Activated CD4-positive, alpha-beta T cell treated with anti-CD3 and anti-CD28 coated beads, Interleukin-2, amount 10 ng/mL, durations not matched to agents 24 days and 14 days (primary cell): ENCODE results near the gene SNAPC3. TPM values are rescaled to one million over a fixed set of nuclear protein-coding genes. Genes with fewer than 3 reads are reported as not detected.
"Not testable (repeated sequence)": the region's sequence is repeated elsewhere in the genome, so short reads cannot be mapped to it uniquely, and the experiment has no call there.

Experiments used
- DNase-seq: peaks from one replicate; pipeline ENCODE4 v3.0.0; 2022
- H3K27ac Mint-ChIP-seq: one replicate; pipeline ENCODE4 v1.8.0; 2022; ENCODE audit warnings: mild to moderate bottlenecking, mixed read lengths
- H3K27me3 Mint-ChIP-seq: one replicate; pipeline ENCODE4 v1.8.0; 2022; ENCODE audit warnings: mixed read lengths
- H3K36me3 Mint-ChIP-seq: one replicate; pipeline ENCODE4 v1.8.0; 2022; ENCODE audit warnings: low read depth, mild to moderate bottlenecking, mixed read lengths
- H3K4me1 Mint-ChIP-seq: one replicate; pipeline ENCODE4 v1.8.0; 2021; ENCODE audit warnings: mixed read lengths
- H3K4me3 Mint-ChIP-seq: one replicate; pipeline ENCODE4 v1.8.0; 2022; ENCODE audit warnings: mild to moderate bottlenecking, moderate library complexity, mixed read lengths
- H3K9me3 Mint-ChIP-seq: one replicate; pipeline ENCODE4 v1.8.0; 2021; ENCODE audit warnings: mixed read lengths
- intact Hi-C: fragments of 100-400 bp; cut with micrococcal nuclease; formaldehyde crosslinking; loops from one replicate; pipeline ENCODE4 v1.15.1; 2023
- total RNA-seq: library from RNA; stranded (reverse); gene quantifications from 2 replicates; pipeline ENCODE4 v1.2.3, GENCODE V29; 2022

Gene SNAPC3
- total RNA-seq, 1 donor from 2014 or later, result 31.7 TPM

DNA sequence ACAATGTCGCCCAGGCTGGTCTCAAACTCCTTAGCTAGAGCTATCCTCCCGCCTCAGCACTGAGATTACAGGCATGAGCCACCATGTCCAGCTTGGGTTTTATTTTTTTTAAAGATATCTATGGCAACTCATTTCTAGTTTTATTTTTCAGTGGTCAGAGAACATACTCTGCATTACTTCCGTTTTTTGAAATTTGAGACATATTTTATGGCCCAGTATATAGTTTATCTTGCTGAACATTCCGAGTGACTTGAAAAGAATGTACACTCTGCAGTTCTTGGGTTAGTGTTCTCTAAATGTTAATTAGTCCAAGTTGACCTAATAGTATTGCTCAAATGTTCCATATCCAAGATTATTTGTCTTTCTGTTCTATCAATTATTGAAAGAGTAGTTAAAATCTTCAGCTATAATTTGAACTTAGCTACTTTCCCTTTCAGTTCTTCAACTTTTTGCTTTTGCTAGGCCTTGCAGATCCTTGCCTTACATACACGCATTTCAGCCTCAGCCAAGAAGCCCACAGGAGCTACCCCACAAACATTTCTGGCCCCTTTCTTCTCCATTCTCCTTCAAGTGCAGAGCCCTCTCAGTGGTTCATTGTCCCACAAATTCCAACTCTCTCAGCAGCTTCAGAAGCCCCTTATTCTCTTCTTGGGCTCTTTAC, 22.3 kb upstream of the SNAPC3 start:
- Mint-ChIP-seq H3K36me3 (no peaks in the 10 kb centered on the region), H3K4me1 (no peaks in the 10 kb centered on the region), H3K27me3 (peaks cover 3% of the 10 kb centered on the region), H3K9me3 (peaks cover 8% of the 10 kb centered on the region), H3K4me3 (no peak overlapping the region), H3K27ac (no peak overlapping the region)
- no peak for DNase-seq
- intact Hi-C loops, result no loop called here

DNA sequence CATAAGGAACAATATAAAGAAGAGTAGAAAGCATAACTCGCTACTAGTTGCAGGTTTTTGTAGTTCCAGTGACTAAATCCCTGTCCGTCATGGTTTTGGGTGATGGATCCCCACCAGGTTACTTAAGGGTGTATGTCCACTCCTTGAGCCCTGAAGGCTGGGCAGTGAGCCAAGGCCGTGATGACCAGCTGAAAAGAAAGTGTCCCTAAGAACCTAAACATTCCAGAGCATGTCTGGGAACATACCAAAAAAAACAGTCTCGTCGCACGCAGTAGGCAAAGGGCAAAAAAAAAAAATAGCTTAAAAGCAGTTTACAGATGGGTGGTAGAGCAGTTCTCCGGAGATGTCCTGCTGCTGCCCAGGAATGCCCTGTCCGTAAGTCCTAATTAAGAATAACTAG, 21.4 kb upstream of the SNAPC3 start:
- Mint-ChIP-seq H3K4me1 (no peaks in the 10 kb centered on the region), H3K4me3 (no peak overlapping the region), H3K36me3 (no peaks in the 10 kb centered on the region), H3K9me3 (peaks cover 9% of the 10 kb centered on the region), H3K27ac (no peak overlapping the region), H3K27me3 (peaks cover 3% of the 10 kb centered on the region)
- no peak for DNase-seq
- intact Hi-C loops, result no loop called here

DNA sequence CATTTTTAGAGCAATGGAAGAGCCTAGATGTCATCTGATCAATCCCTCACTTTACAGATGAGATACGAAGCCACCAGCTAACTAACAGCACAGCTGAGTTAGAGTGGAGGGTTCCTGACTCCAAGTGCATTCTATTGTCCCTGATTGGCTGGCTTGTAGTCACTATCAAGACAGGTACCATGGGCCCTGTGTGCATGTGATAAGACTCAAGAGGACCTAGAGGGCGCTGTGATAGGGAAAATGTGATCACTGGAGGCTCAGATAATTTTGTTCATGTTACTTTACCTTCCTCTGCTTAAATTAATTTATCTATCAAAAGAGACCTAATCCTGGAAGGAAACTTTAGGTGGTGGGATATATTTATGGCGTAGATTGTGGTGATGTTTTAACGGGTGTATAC, 19.5 kb upstream of the SNAPC3 start:
- Mint-ChIP-seq H3K4me1 (no peaks in the 10 kb centered on the region), H3K4me3 (no peak overlapping the region), H3K27ac (no peak overlapping the region), H3K9me3 (peaks cover 9% of the 10 kb centered on the region), H3K36me3 (no peaks in the 10 kb centered on the region), H3K27me3 (peaks cover 3% of the 10 kb centered on the region)
- intact Hi-C loops, result no loop called here
- no peak for DNase-seq

DNA sequence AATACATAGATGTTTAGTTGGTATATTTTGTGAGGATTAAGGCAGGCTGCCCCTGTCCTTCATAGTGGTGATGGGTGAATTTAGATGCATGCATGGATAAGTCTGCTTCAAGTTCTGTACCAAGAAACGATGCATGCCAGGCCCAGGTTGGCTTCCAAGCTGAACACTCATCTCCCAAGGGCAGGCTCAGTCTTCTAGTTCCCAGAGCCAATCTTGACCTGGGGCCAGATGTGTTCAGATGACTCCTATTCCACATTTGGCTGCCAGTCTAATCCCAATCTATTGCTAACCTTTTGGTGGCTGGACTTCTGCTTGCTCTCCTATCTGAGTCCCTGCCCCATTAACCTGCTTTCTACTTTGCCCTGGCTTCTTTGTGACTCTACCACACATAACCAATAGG, 18.5 kb upstream of the SNAPC3 start:
- peaks cover 9% of the 10 kb centered on the region for H3K9me3 Mint-ChIP-seq
- H3K36me3 Mint-ChIP-seq, result no peaks in the 10 kb centered on the region
- H3K27me3 Mint-ChIP-seq, result peaks cover 3% of the 10 kb centered on the region
- no peaks in the 10 kb centered on the region for H3K4me1 Mint-ChIP-seq
- no peak for DNase-seq
- no peak overlapping the region for H3K27ac Mint-ChIP-seq
- intact Hi-C loops, result no loop called here
- H3K4me3 Mint-ChIP-seq, result no peak overlapping the region

DNA sequence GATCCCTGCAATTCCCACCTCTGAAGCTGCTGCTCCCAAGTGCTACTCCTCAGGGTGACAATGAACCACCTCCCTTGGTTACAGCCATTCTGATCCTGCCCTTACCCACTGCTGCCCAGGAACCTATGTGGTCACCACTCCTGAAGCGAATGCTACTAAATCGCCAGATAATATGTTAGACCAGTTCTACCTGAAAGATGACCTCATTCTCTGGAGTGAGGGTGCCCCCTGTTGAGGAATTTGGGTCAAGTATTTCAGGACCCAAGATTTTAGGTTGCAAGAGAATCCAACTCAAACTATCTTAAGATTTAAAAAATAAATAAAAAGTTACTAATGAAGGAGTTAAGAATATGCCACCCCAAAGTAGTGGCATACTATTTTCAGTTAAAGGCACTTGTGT, 5.8 kb upstream of the SNAPC3 start:
- peak; percentile 83 for DNase-seq
- H3K27me3 Mint-ChIP-seq, result peaks cover 11% of the 10 kb centered on the region
- no peaks in the 10 kb centered on the region for H3K9me3 Mint-ChIP-seq
- no peak overlapping the region for H3K4me3 Mint-ChIP-seq
- H3K36me3 Mint-ChIP-seq, result no peaks in the 10 kb centered on the region
- peaks cover 10% of the 10 kb centered on the region for H3K4me1 Mint-ChIP-seq
- intact Hi-C loops, result loop anchor here (1.0 kb wide), 2 partner anchors 141 to 206 kb away; no protein-coding TSS in a partner anchor
- no peak overlapping the region for H3K27ac Mint-ChIP-seq

DNA sequence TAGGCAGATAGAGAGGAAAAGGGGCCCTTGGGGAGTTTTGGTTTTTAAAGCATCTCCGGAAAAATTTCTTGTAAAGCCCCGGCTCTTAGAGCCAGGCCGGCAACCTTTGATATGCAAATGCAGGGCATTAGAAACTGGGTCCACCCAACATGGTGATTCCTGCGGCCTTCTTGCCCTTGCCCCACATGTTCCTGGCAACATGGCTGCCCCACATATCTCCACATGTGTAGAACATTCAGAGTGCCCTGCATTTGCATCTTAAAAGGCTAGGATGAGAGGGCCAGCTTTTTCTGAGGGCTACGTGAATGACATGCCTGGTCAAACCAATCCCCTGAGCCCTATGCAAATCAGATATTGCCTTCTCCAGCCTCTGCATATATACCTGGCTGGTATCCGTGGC, 5.0 kb upstream of the SNAPC3 start:
- Mint-ChIP-seq H3K9me3 (no peaks in the 10 kb centered on the region), H3K27me3 (peaks cover 7% of the 10 kb centered on the region), H3K4me3 (no peak overlapping the region), H3K36me3 (no peaks in the 10 kb centered on the region), H3K27ac (no peak overlapping the region), H3K4me1 (peaks cover 16% of the 10 kb centered on the region)
- intact Hi-C loops, result loop anchor here (1.0 kb wide), 2 partner anchors 141 to 206 kb away; no protein-coding TSS in a partner anchor
- no peak for DNase-seq

DNA sequence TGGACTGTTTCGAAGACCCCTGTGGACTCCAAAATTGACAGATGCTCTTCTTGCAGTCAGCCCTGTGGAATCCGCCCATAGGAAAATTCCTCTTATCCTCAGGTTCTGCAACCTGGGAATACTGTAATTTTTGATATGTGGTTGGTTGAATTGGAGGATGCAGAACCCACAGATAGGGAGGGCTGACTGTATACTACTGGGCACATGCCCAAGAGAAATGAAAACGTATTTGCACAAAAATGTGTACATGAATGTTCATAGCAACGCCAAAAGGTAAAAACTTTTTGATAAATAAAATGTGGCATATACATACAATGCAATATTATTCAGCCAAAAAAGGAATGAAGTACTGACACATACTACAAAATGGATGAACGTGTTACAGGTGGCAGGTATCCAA, 1.9 kb upstream of the SNAPC3 start:
- no peak overlapping the region for H3K27ac Mint-ChIP-seq
- H3K27me3 Mint-ChIP-seq, result peaks cover 5% of the 10 kb centered on the region
- peaks cover 12% of the 10 kb centered on the region for H3K36me3 Mint-ChIP-seq
- H3K9me3 Mint-ChIP-seq, result no peaks in the 10 kb centered on the region
- peaks cover 32% of the 10 kb centered on the region for H3K4me1 Mint-ChIP-seq
- intact Hi-C loops, result loop anchor here (5.0 to 10.0 kb wide), 4 partner anchors 67 to 316 kb away; no protein-coding TSS in a partner anchor
- DNase-seq, result no peak
- H3K4me3 Mint-ChIP-seq, result no peak overlapping the region

DNA sequence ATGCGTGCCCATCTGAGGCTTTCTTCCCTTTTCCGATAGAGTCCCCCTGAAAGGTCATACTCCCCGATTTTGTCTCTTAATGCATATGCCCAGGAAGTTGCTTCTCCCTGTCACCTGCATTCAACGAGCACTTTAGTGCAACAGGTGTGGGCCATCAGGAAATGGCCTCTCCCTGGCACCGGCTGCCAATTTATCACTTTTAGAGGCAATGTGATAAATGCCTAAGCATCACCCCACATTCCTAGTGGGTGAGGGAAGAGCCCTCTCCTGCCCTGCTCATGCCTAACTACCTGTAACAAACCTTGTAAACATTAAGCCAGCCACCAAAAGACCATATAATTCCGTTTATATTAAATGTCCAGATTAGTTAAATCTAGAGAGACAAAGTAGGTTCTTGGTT, 1.1 kb upstream of the SNAPC3 start:
- no peak for DNase-seq
- peaks cover 39% of the 10 kb centered on the region for H3K4me1 Mint-ChIP-seq
- peaks cover 18% of the 10 kb centered on the region for H3K36me3 Mint-ChIP-seq
- peak overlapping the region; percentile 34 for H3K27ac Mint-ChIP-seq
- no peaks in the 10 kb centered on the region for H3K9me3 Mint-ChIP-seq
- peaks cover 5% of the 10 kb centered on the region for H3K27me3 Mint-ChIP-seq
- intact Hi-C loops, result loop anchor here (5.0 to 10.0 kb wide), 4 partner anchors 66 to 317 kb away; no protein-coding TSS in a partner anchor
- H3K4me3 Mint-ChIP-seq, result peak overlapping the region; percentile 97

DNA sequence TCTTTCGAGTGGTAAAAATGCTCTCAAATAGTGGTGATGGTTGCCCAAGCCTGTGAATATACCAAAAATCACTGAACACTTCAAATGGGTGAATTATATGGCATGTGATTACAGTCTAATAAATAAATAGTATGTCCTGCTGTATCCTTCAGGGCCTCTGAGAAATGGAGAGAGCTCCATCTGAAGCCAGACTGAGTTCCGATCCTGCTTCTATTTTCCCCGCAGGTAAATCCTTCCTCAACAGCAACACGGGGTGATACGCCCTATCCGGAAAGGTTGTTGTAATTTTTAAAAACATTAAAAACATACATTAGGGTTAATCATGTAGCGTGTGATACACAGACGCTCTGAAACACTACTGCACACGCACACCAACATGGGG, 695 bp upstream of the SNAPC3 start:
- H3K27ac Mint-ChIP-seq, result peak overlapping the region; percentile 91
- intact Hi-C loops, result loop anchor here (1.0 to 10.0 kb wide), 11 partner anchors 65 to 317 kb away; partner anchors contain the start of gene CCDC171
- DNase-seq, result no peak
- H3K27me3 Mint-ChIP-seq, result peaks cover 5% of the 10 kb centered on the region
- peak overlapping the region; percentile 97 for H3K4me3 Mint-ChIP-seq
- H3K9me3 Mint-ChIP-seq, result no peaks in the 10 kb centered on the region
- H3K36me3 Mint-ChIP-seq, result peaks cover 20% of the 10 kb centered on the region
- H3K4me1 Mint-ChIP-seq, result peaks cover 41% of the 10 kb centered on the region

DNA sequence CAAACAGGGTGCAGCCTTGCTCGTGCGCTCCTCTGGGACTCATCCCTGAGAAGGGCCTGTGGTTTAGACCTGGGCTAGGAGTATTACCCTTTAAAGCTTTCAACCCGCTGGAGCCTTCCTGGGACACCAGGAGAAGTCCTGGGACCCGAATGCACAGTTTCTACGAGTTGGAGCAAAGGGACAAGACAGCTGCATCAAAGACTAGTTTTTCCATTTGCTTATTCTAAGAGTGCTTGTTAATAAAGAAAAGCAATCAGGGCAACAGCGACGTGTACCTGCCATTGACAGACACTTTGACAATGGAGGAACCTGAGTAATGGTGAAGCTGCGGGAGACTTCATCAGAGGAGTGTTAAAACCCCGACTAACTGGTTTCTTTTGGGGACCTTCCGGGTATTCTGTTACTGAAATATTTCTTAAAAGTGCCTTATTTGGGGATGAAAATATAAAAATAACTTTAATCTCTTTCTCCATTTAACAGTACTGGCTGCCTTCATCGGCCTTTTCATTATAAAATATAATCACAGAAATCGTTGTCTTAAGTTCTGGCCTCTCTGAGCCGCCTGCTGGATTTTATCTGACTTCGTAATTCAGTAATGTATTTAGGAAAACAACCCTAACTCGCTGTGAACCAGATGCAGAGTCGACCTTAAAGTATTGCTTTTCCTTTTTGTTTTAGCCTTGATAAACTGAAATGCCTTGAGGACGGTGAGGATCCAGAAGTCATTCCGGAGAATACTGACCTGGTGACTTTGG, 732 bp downstream of the SNAPC3 start:
- H3K4me3 Mint-ChIP-seq, result peak overlapping the region; percentile 97
- peaks cover 5% of the 10 kb centered on the region for H3K27me3 Mint-ChIP-seq
- H3K4me1 Mint-ChIP-seq, result peaks cover 39% of the 10 kb centered on the region
- H3K36me3 Mint-ChIP-seq, result peaks cover 28% of the 10 kb centered on the region
- DNase-seq, result no peak
- H3K27ac Mint-ChIP-seq, result peak overlapping the region; percentile 91
- intact Hi-C loops, result loop anchor here (2.0 to 10.0 kb wide), 8 partner anchors 64 to 319 kb away; partner anchors contain the start of gene CCDC171
- no peaks in the 10 kb centered on the region for H3K9me3 Mint-ChIP-seq

DNA sequence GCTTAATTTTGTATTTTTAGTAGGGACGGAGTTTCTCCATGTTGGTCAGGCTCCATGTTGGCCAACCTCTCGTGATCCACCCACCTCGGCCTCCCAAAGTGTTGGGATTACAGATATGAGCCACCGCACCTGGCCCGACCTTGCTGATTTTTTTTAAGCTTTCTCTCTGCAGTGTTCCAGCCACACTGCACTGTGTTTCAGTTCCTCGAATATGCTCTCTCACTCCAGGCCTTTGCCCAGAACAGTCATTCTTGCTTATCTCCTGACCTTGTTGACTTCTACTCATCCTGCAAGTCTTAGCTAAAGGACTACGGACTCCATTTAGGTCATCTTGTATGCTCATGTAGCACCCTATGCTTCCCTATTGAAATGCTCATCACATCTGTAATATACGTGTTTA, 3.3 kb downstream of the SNAPC3 start:
- Mint-ChIP-seq H3K4me3 (peak overlapping the region; percentile 76), H3K36me3 (peaks cover 39% of the 10 kb centered on the region), H3K27me3 (peaks cover 5% of the 10 kb centered on the region), H3K4me1 (peaks cover 55% of the 10 kb centered on the region), H3K9me3 (no peaks in the 10 kb centered on the region), H3K27ac (no peak overlapping the region)
- DNase-seq, result no peak
- intact Hi-C loops, result loop anchor here (10.0 kb wide), 1 partner anchor 321 kb away; no protein-coding TSS in a partner anchor

DNA sequence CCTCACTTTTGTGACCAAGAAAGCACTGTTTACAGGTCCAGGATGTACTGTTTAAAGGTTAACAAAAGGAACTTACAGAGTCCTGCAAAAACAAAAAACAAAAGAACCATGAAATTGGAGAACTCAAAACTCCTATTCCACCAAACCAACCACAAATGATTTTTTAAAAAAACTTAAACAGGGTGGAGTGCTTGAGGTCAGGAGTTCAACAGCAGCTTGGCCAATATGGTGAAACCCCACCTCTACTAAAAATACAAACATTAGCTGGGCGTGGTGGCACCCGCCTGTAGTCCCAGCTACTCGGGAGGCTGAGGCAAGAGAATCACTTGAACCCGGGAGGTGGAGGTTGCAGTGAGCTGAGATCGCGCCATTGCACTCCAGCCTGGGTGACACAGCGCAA, 5.0 kb downstream of the SNAPC3 start:
- Mint-ChIP-seq H3K36me3 (peaks cover 39% of the 10 kb centered on the region), H3K27ac (peak overlapping the region; percentile 13), H3K4me1 (peaks cover 47% of the 10 kb centered on the region)
- DNase-seq, H3K27me3 Mint-ChIP-seq, H3K4me3 Mint-ChIP-seq, H3K9me3 Mint-ChIP-seq: not testable (repeated sequence)
- intact Hi-C loops, result loop anchor here (10.0 kb wide), 1 partner anchor 323 kb away; no protein-coding TSS in a partner anchor

DNA sequence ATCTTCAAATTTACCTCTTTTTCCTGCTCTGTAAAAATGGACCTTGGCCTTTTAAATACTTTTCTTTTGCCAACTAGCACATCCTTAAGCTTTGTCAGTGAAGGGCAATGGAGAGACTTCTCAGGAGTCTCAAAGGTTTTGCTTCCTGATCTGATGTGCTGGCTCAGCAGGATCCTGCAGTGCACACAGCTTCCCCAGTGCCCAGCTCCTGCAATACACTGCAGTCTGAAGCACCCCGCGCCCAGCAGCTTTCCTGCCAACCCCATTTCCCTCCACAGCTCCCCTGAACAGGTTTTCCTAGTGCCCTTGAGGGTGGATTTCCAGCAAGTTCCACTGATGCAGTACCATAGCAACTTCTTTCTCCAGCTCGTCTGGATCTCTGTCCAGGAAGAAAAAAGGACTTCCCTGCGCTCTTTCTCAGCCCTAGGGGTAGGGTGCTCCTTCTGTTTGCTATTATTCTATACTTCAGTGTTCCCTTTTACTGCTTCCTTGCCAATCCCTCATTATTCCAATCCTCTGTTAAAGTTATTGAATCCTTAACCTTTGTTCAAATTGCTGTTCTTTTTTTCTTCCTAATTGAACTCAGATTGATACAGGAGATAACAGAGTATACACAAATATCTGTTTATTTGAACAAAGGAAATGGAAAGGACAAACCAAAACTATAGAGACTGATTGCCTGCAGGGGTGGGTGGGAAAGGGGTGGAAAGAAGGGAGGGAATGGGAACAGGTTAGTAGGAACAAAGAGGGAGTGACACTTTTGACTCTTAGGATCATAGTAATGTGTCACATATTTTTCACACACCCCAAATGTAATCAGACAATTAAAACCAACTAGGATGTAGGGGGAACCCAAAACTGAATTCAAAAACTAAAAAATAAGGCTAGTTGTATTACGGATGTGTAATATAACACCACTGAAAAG, 8.5 kb downstream of the SNAPC3 start:
- no peaks in the 10 kb centered on the region for H3K9me3 Mint-ChIP-seq
- intact Hi-C loops, result no loop called here
- no peaks in the 10 kb centered on the region for H3K27me3 Mint-ChIP-seq
- peaks cover 36% of the 10 kb centered on the region for H3K4me1 Mint-ChIP-seq
- DNase-seq, result no peak
- H3K36me3 Mint-ChIP-seq, result peaks cover 48% of the 10 kb centered on the region
- H3K4me3 Mint-ChIP-seq, result no peak overlapping the region
- H3K27ac Mint-ChIP-seq, result no peak overlapping the region
